HG03378 (cell line): ENCODE results near the gene SELENOO.

ENCODE experiments used
- ATAC-seq: cut with Tn5 transposase; IDR thresholded peaks from one replicate; pipeline ENCODE4 v1.9.1; 2021; ENCODE audit warnings: mild to moderate bottlenecking, moderate library complexity; ENCODE audit not compliant: unreplicated experiment

SELENOO gene

GRCh38 chr22:50215297-50216054, 14.7 kb downstream of the SELENOO start:
- ATAC-seq, result no peak

GRCh38 chr22:50216055-50216683, 15.4 kb downstream of the SELENOO start:
- no peak for ATAC-seq

- ATAC-seq, result no peak
Measured at GRCh38 chr22:50216684-50217520, 16.1 kb downstream of the SELENOO start.

- no peak for ATAC-seq
Measured at GRCh38 chr22:50217543-50218152, 16.8 kb downstream of the SELENOO start.

GRCh38 chr22:50218153-50218995, 17.6 kb downstream of the SELENOO start:
- no peak for ATAC-seq

- ATAC-seq, result no peak
Measured at GRCh38 chr22:50218996-50219727, 18.4 kb downstream of the SELENOO start.

GRCh38 chr22:50219800-50220602, 19.2 kb downstream of the SELENOO start:
- no peak for ATAC-seq

- no peak for ATAC-seq
Measured at GRCh38 chr22:50220603-50221409, 20.0 kb downstream of the SELENOO start.

GRCh38 chr22:50221410-50222300, 20.8 kb downstream of the SELENOO start:
- no peak for ATAC-seq

GRCh38 chr22:50222508-50222907, 21.7 kb downstream of the SELENOO start:
- no peak for ATAC-seq

GRCh38 chr22:50224071-50224470, 23.3 kb downstream of the SELENOO start:
- ATAC-seq, result no peak

- ATAC-seq, result no peak
Measured at GRCh38 chr22:50225200-50225969, 24.6 kb downstream of the SELENOO start.

GRCh38 chr22:50226063-50226874, 25.5 kb downstream of the SELENOO start:
- no peak for ATAC-seq

GRCh38 chr22:50226875-50227165, 26.0 kb downstream of the SELENOO start:
- ATAC-seq, result no peak

GRCh38 chr22:50227579-50228215, 26.9 kb downstream of the SELENOO start:
- ATAC-seq, result no peak
